Measurements from ENCODE around the gene MRPL17.

Gene MRPL17

GRCh38 chr11:6650104-6650503, 33.0 kb downstream of the MRPL17 start:
- peaks cover 2 to 33% (median 25%) of the 10 kb centered on the region in 4 experiments for H3K4me1 ChIP-seq (ENCODE audit: control extremely low read depth in 1 of 4, control insufficient read depth in 4 of 4, insufficient read depth in 4 of 4, low read length in 3 of 4)
- CTCF ChIA-PET: interaction anchor here (1.0 to 2.2 kb wide), 3 partner anchors 25 to 45 kb away, joined by 3 to 8 read pairs (median 5); partner anchors contain the start of gene TPP1
- no peak for DNase-seq
- no peak overlapping the region for H3K27ac ChIP-seq (ENCODE audit: insufficient read depth in 1 of 2, low read depth in 1 of 2, low read length in 2 of 2, poor library complexity in 1 of 2, severe bottlenecking in 2 of 2)
- H3K4me3 ChIP-seq (ENCODE audit: control insufficient read depth in 1 of 7, extremely low read depth in 1 of 7, insufficient read depth in 4 of 7, low read depth in 2 of 7, low read length in 6 of 7): no peak overlapping the region
- POLR2A ChIA-PET: no interaction called here
- peaks cover 0 to 6% (median 4%) of the 10 kb centered on the region in 5 experiments for H3K27me3 ChIP-seq (replicated peaks in 2 of 5; ENCODE audit: control insufficient read depth in 4 of 5, insufficient read depth in 5 of 5, low read length in 4 of 5)
- H3K9me3 ChIP-seq (ENCODE audit: control extremely low read depth in 1 of 5, control insufficient read depth in 4 of 5, insufficient read depth in 2 of 5, low read depth in 1 of 5, low read length in 4 of 5): no peaks in the 10 kb centered on the region
- no peaks in the 10 kb centered on the region for H3K36me3 ChIP-seq (ENCODE audit: control insufficient read depth in 4 of 4, insufficient read depth in 4 of 4, low read length in 3 of 4)

GRCh38 chr11:6648501-6648900, 34.6 kb downstream of the MRPL17 start:
- Histone ChIP-seq H3K4me1 (ENCODE audit: control extremely low read depth in 1 of 4, control insufficient read depth in 4 of 4, insufficient read depth in 4 of 4, low read length in 3 of 4) (peaks cover 2 to 32% (median 20%) of the 10 kb centered on the region in 4 experiments), H3K4me3 (ENCODE audit: control insufficient read depth in 1 of 7, extremely low read depth in 1 of 7, insufficient read depth in 4 of 7, low read depth in 2 of 7, low read length in 6 of 7) (no peak overlapping the region), H3K27me3 (replicated peaks in 2 of 5; ENCODE audit: control insufficient read depth in 4 of 5, insufficient read depth in 5 of 5, low read length in 4 of 5) (no peaks in the 10 kb centered on the region), H3K9me3 (ENCODE audit: control extremely low read depth in 1 of 5, control insufficient read depth in 4 of 5, insufficient read depth in 2 of 5, low read depth in 1 of 5, low read length in 4 of 5) (no peaks in the 10 kb centered on the region), H3K27ac (ENCODE audit: insufficient read depth in 1 of 2, low read depth in 1 of 2, low read length in 2 of 2, poor library complexity in 1 of 2, severe bottlenecking in 2 of 2) (no peak overlapping the region), H3K36me3 (ENCODE audit: control insufficient read depth in 4 of 4, insufficient read depth in 4 of 4, low read length in 3 of 4) (no peaks in the 10 kb centered on the region)
- CTCF ChIA-PET: interaction anchor here (1.0 to 2.2 kb wide), 4 partner anchors 19 to 52 kb away, joined by 3 to 8 read pairs (median 3); partner anchors contain the start of genes TAF10 and TPP1
- POLR2A ChIA-PET: interaction anchor here (0.7 kb wide), 1 partner anchor 25 kb away, joined by 3 read pairs; no protein-coding TSS in a partner anchor
- 78% methylated on average over 1 of the region's 1 CpG for WGBS (ENCODE audit: insufficient coverage)
- no peak for DNase-seq

- WGBS (ENCODE audit: insufficient coverage): 100% methylated on average over 2 of the region's 2 CpGs
- no peak for DNase-seq
- H3K4me3 ChIP-seq (ENCODE audit: control insufficient read depth in 1 of 7, extremely low read depth in 1 of 7, insufficient read depth in 4 of 7, low read depth in 2 of 7, low read length in 6 of 7): no peak overlapping the region
- H3K27ac ChIP-seq (ENCODE audit: insufficient read depth in 1 of 2, low read depth in 1 of 2, low read length in 2 of 2, poor library complexity in 1 of 2, severe bottlenecking in 2 of 2): no peak overlapping the region
- H3K36me3 ChIP-seq (ENCODE audit: control insufficient read depth in 4 of 4, insufficient read depth in 4 of 4, low read length in 3 of 4): no peaks in the 10 kb centered on the region
- H3K4me1 ChIP-seq (ENCODE audit: control extremely low read depth in 1 of 4, control insufficient read depth in 4 of 4, insufficient read depth in 4 of 4, low read length in 3 of 4): peaks cover 2 to 33% (median 20%) of the 10 kb centered on the region in 4 experiments
- no peaks in the 10 kb centered on the region for H3K27me3 ChIP-seq (replicated peaks in 2 of 5; ENCODE audit: control insufficient read depth in 4 of 5, insufficient read depth in 5 of 5, low read length in 4 of 5)
- POLR2A ChIA-PET: no interaction called here
- no peaks in the 10 kb centered on the region for H3K9me3 ChIP-seq (ENCODE audit: control extremely low read depth in 1 of 5, control insufficient read depth in 4 of 5, insufficient read depth in 2 of 5, low read depth in 1 of 5, low read length in 4 of 5)
- CTCF ChIA-PET: interaction anchor here (1.0 to 1.6 kb wide), 3 partner anchors 20 to 51 kb away, joined by 3 to 4 read pairs (median 3); no protein-coding TSS in a partner anchor
Measured at GRCh38 chr11:6647836-6648235, 35.3 kb downstream of the MRPL17 start.

GRCh38 chr11:6646918-6647679, 36.0 kb downstream of the MRPL17 start:
- Histone ChIP-seq H3K27me3 (replicated peaks in 2 of 5; ENCODE audit: control insufficient read depth in 4 of 5, insufficient read depth in 5 of 5, low read length in 4 of 5) (no peaks in the 10 kb centered on the region), H3K4me1 (ENCODE audit: control extremely low read depth in 1 of 4, control insufficient read depth in 4 of 4, insufficient read depth in 4 of 4, low read length in 3 of 4) (peaks cover 2 to 33% (median 20%) of the 10 kb centered on the region in 4 experiments), H3K9me3 (ENCODE audit: control extremely low read depth in 1 of 5, control insufficient read depth in 4 of 5, insufficient read depth in 2 of 5, low read depth in 1 of 5, low read length in 4 of 5) (no peaks in the 10 kb centered on the region), H3K36me3 (ENCODE audit: control insufficient read depth in 4 of 4, insufficient read depth in 4 of 4, low read length in 3 of 4) (no peaks in the 10 kb centered on the region), H3K27ac (ENCODE audit: insufficient read depth in 1 of 2, low read depth in 1 of 2, low read length in 2 of 2, poor library complexity in 1 of 2, severe bottlenecking in 2 of 2) (peak overlapping the region in 1 of 2 experiments; percentile 30), H3K4me3 (ENCODE audit: control insufficient read depth in 1 of 7, extremely low read depth in 1 of 7, insufficient read depth in 4 of 7, low read depth in 2 of 7, low read length in 6 of 7) (peak overlapping the region in 5 of 7 experiments; percentile 7 to 46 (median 32))
- CTCF ChIA-PET: interaction anchor here (1.0 to 1.4 kb wide), 3 partner anchors 26 to 35 kb away, joined by 4 to 8 read pairs (median 5); partner anchors contain the start of genes TAF10 and TPP1
- POLR2A ChIA-PET: interaction anchor here (0.7 kb wide), 1 partner anchor 15 kb away, joined by 3 read pairs; no protein-coding TSS in a partner anchor
- DNase-seq: peak; percentile 29 to 79 (median 67)
- WGBS (ENCODE audit: insufficient coverage): 27% methylated on average over 3 of the region's 9 CpGs

- ChIA-PET CTCF (interaction anchor here (1.4 kb wide), 2 partner anchors 27 to 34 kb away, joined by 5 to 8 read pairs; partner anchors contain the start of genes TAF10 and TPP1), POLR2A (interaction anchor here (0.7 kb wide), 1 partner anchor 16 kb away, joined by 3 read pairs; no protein-coding TSS in a partner anchor)
- no peak for DNase-seq
- Histone ChIP-seq H3K27ac (ENCODE audit: insufficient read depth in 1 of 2, low read depth in 1 of 2, low read length in 2 of 2, poor library complexity in 1 of 2, severe bottlenecking in 2 of 2) (peak overlapping the region in 1 of 2 experiments; percentile 30), H3K27me3 (replicated peaks in 2 of 5; ENCODE audit: control insufficient read depth in 4 of 5, insufficient read depth in 5 of 5, low read length in 4 of 5) (no peaks in the 10 kb centered on the region), H3K36me3 (ENCODE audit: control insufficient read depth in 4 of 4, insufficient read depth in 4 of 4, low read length in 3 of 4) (no peaks in the 10 kb centered on the region), H3K9me3 (ENCODE audit: control extremely low read depth in 1 of 5, control insufficient read depth in 4 of 5, insufficient read depth in 2 of 5, low read depth in 1 of 5, low read length in 4 of 5) (no peaks in the 10 kb centered on the region), H3K4me3 (ENCODE audit: control insufficient read depth in 1 of 7, extremely low read depth in 1 of 7, insufficient read depth in 4 of 7, low read depth in 2 of 7, low read length in 6 of 7) (peak overlapping the region in 1 of 7 experiments; percentile 46), H3K4me1 (ENCODE audit: control extremely low read depth in 1 of 4, control insufficient read depth in 4 of 4, insufficient read depth in 4 of 4, low read length in 3 of 4) (peaks cover 2 to 33% (median 20%) of the 10 kb centered on the region in 4 experiments)
- 27% methylated on average over 2 of the region's 3 CpGs for WGBS (ENCODE audit: insufficient coverage)
Measured at GRCh38 chr11:6646576-6646917, 36.6 kb downstream of the MRPL17 start.

- 89% methylated on average over 11 of the region's 12 CpGs for WGBS (ENCODE audit: insufficient coverage)
- no peak for DNase-seq
- ChIA-PET POLR2A (no interaction called here), CTCF (interaction anchor here (1.4 kb wide), 2 partner anchors 27 to 34 kb away, joined by 5 to 8 read pairs; partner anchors contain the start of genes TAF10 and TPP1)
- no peaks in the 10 kb centered on the region for H3K27me3 ChIP-seq (replicated peaks in 2 of 5; ENCODE audit: control insufficient read depth in 4 of 5, insufficient read depth in 5 of 5, low read length in 4 of 5)
- peaks cover 2 to 33% (median 20%) of the 10 kb centered on the region in 4 experiments for H3K4me1 ChIP-seq (ENCODE audit: control extremely low read depth in 1 of 4, control insufficient read depth in 4 of 4, insufficient read depth in 4 of 4, low read length in 3 of 4)
- H3K4me3 ChIP-seq (ENCODE audit: control insufficient read depth in 1 of 7, extremely low read depth in 1 of 7, insufficient read depth in 4 of 7, low read depth in 2 of 7, low read length in 6 of 7): no peak overlapping the region
- no peaks in the 10 kb centered on the region for H3K9me3 ChIP-seq (ENCODE audit: control extremely low read depth in 1 of 5, control insufficient read depth in 4 of 5, insufficient read depth in 2 of 5, low read depth in 1 of 5, low read length in 4 of 5)
- H3K27ac ChIP-seq (ENCODE audit: insufficient read depth in 1 of 2, low read depth in 1 of 2, low read length in 2 of 2, poor library complexity in 1 of 2, severe bottlenecking in 2 of 2): no peak overlapping the region
- peaks cover 0 to under 1% (median 0%) of the 10 kb centered on the region in 4 experiments for H3K36me3 ChIP-seq (ENCODE audit: control insufficient read depth in 4 of 4, insufficient read depth in 4 of 4, low read length in 3 of 4)
Measured at GRCh38 chr11:6646071-6646470, 37.1 kb downstream of the MRPL17 start.

GRCh38 chr11:6642957-6643356, 40.2 kb downstream of the MRPL17 start:
- peaks cover 0 to 8% (median 0%) of the 10 kb centered on the region in 4 experiments for H3K36me3 ChIP-seq (ENCODE audit: control insufficient read depth in 4 of 4, insufficient read depth in 4 of 4, low read length in 3 of 4)
- no peaks in the 10 kb centered on the region for H3K27me3 ChIP-seq (replicated peaks in 2 of 5; ENCODE audit: control insufficient read depth in 4 of 5, insufficient read depth in 5 of 5, low read length in 4 of 5)
- H3K9me3 ChIP-seq (ENCODE audit: control extremely low read depth in 1 of 5, control insufficient read depth in 4 of 5, insufficient read depth in 2 of 5, low read depth in 1 of 5, low read length in 4 of 5): no peaks in the 10 kb centered on the region
- DNase-seq: no peak
- 92% methylated on average over 6 of the region's 7 CpGs for WGBS (ENCODE audit: insufficient coverage)
- no peak overlapping the region for H3K27ac ChIP-seq (ENCODE audit: insufficient read depth in 1 of 2, low read depth in 1 of 2, low read length in 2 of 2, poor library complexity in 1 of 2, severe bottlenecking in 2 of 2)
- ChIA-PET POLR2A (no interaction called here), CTCF (interaction anchor here (1.0 to 1.8 kb wide), 3 partner anchors 17 to 25 kb away, joined by 3 to 5 read pairs (median 3); no protein-coding TSS in a partner anchor)
- peaks cover 2 to 36% (median 24%) of the 10 kb centered on the region in 4 experiments for H3K4me1 ChIP-seq (ENCODE audit: control extremely low read depth in 1 of 4, control insufficient read depth in 4 of 4, insufficient read depth in 4 of 4, low read length in 3 of 4)
- H3K4me3 ChIP-seq (ENCODE audit: control insufficient read depth in 1 of 7, extremely low read depth in 1 of 7, insufficient read depth in 4 of 7, low read depth in 2 of 7, low read length in 6 of 7): no peak overlapping the region
